Keratinocyte (primary cell): ENCODE data around the gene KRT24.

Experiments
- EZH2 ChIP-seq: IDR thresholded peaks from one replicate; pipeline ENCODE4 v1.6.1; 2012; ENCODE audit warnings: inconsistent platforms, mild to moderate bottlenecking, low read length, moderate library complexity
- TF ChIP-seq, protein P1 (sequence below), 3 experiments: IDR thresholded peaks in 1 of 3; conservative IDR thresholded peaks in 1 of 3; optimal IDR thresholded peaks in 1 of 3; 2 replicates in 2 of 3; 3 replicates in 1 of 3; pipeline versions ENCODE3 to v1.5.1; 2011; ENCODE audit warnings: low read length in 3 of 3, mild to moderate bottlenecking in 3 of 3, moderate library complexity in 2 of 3, control low read depth in 1 of 3, inconsistent platforms in 1 of 3; ENCODE audit not compliant: insufficient read depth in 2 of 3; ENCODE audit errors: extremely low read depth in 1 of 3

DNA sequence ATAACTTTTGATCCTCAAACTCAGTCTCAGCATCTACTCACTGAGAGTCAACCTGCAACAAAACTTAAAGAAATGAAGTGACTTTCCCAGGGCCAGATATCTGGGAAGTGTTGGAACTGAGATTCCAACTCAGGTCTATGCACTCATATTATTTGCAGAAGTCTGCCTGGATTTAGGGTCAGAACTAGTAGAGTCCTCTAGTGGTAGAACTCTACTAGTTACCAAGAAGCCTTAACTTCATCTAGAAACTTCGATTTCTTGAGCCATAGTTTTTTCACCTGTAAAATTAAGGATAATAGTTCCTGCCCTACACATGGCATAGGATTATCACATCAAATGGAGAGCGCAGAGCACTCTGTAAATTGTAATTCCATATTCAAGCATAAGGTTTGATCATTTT lies 23.4 kb upstream of the KRT24 start:
- TF ChIP-seq, protein P1, sequence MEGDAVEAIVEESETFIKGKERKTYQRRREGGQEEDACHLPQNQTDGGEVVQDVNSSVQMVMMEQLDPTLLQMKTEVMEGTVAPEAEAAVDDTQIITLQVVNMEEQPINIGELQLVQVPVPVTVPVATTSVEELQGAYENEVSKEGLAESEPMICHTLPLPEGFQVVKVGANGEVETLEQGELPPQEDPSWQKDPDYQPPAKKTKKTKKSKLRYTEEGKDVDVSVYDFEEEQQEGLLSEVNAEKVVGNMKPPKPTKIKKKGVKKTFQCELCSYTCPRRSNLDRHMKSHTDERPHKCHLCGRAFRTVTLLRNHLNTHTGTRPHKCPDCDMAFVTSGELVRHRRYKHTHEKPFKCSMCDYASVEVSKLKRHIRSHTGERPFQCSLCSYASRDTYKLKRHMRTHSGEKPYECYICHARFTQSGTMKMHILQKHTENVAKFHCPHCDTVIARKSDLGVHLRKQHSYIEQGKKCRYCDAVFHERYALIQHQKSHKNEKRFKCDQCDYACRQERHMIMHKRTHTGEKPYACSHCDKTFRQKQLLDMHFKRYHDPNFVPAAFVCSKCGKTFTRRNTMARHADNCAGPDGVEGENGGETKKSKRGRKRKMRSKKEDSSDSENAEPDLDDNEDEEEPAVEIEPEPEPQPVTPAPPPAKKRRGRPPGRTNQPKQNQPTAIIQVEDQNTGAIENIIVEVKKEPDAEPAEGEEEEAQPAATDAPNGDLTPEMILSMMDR (optimal IDR thresholded peaks at IDR 0.05 in 1 of 3, IDR thresholded peaks at IDR 0.05 in 1 of 3, conservative IDR thresholded peaks at IDR 0.05 in 1 of 3; ENCODE audit: extremely low read depth in 1 of 3, insufficient read depth in 2 of 3, low read length in 3 of 3): peak in 2 of 3 experiments; percentile 38 to 44
- TF ChIP-seq EZH2: no peak
